HG03354 (cell line): ENCODE data around the gene VPS45.

Experiments
- ATAC-seq: cut with Tn5 transposase; IDR thresholded peaks from one replicate; pipeline ENCODE4 v1.9.1; 2021; ENCODE audit warnings: mild to moderate bottlenecking; ENCODE audit not compliant: unreplicated experiment, poor library complexity, severe bottlenecking

Gene VPS45

DNA sequence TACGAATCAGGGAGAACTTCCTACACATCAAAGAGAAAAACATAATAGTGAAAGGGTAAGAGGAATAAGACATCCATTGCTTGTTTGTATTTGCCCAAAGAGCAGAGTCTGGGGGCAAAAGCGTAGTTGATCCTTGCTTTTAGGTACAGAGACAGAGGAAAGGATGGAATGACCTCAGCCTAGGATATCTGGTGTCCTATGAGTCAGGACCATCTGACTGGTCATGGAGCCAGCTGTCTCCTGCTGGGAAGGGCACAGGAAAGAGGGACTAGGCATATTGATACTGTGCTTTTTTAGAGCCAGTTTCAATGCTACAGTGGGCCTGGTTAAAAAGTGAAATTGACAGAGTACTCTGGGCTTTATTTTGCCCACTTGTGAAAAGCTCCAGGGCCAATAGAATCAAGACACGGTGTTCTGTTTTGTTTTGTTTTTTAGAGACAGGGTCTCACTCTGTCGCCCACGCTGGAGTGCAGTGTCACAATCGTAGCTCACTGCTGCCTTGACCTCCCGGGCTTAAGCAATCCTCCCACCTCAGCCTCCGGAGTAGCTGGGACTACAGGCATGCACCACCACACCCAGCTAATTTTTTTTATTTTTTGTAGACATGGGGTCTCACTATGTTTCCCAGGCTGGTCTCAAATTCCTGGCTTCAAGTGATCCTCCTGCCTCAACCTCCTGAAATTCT is 85.3 kb downstream of the VPS45 start:
- ATAC-seq = no peak

DNA sequence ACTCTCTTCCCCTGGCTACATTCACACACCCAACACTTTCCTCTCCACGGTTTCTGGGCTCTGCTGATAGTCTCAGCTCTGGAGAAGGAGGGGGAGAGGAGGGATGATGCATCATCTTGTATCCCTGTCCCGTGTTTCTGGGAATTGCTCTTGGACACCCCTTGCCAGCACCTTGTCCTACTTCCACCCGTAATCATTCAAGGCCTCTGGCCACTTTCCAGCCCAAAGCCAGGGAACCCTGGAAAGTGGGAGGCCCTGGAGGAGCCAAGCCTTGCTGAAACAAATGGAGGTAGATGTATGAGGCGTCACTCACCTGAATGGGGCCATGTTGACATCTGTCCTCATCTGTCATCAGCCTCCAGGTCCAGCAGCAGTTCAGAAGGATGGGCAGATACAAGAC is 86.6 kb downstream of the VPS45 start:
- no peak for ATAC-seq

DNA sequence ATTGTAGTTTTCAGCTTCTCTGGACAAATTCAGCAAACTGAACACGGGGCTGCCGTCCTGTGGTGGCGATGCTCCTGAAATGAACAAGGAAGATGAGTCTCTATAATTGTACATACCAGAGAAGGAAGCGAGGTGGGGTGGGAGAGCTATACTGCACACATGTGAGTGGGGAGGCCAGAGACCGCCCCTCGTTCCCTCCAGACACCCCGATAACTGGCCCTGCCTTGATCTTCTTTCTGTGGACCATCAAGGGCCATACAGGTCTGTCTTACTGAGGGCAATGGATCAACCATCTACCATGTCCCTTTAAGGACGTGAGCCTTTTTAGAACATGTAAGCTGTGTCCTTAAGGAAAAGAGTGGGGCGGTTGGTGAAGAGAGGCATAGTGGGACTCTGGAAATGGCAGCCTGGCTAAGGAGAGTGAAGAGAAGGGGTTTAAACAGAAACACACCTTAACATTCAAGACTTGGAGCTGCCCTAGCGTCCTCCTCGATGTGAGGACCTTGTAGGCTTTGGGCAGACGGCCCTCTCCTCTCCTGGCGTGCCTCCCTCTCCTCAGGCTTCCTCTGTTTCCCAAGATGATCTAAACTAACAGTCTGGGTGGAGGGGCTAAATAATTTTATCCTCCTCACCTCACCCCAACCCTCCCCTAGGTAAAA is 88.0 kb downstream of the VPS45 start:
- ATAC-seq = no peak

DNA sequence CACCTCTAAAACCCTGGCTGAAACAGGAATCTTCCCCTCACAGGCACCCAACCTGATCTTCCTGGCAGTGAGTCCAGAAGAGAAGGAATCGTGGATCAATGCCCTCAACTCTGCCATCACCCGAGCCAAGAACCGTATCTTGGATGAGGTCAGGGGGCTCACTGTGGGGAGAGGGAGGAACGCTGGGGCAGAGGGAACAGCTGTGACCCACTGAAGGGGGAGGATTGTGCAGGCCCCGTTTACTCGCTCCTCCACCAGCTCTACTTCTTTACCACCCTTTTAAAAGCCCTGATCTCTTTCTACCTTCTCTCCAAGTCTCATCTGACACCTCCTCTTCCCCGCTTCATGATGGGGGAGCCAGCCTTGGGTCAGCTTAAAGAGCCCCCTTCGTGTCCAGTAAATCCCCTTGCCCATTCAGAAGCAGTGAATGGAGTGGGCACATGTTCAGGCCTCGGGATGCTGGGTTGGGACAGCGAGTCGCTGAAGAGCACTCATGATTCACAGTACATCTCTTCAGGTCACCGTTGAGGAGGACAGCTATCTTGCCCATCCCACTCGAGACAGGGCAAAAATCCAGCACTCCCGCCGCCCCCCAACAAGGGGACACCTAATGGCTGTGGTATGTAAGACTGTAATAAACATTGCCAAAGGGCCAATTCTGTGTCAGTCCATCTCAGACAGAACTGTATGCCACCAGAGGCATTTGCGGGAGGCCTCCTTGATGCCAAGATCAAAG is 89.5 kb downstream of the VPS45 start:
- no peak for ATAC-seq

DNA sequence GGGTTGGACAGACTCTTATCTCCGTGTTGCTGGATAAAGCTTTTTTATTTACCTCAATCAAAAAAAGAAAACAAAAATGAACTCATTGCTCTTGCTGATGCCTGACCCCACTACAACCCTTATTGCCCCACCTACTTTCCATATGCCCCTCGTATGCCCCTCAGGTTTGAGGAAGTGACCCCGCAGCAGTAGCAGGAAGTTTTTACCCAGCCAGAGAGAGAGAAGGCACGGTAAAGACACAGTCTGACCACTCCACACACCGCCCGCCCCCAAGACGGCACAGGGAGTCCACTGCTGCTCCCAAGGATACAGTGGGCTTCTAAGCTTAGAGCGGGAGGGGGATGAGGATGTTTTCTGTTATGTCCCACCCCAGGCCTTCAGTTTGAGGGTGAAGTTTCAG is 92.0 kb downstream of the VPS45 start:
- no peak for ATAC-seq

DNA sequence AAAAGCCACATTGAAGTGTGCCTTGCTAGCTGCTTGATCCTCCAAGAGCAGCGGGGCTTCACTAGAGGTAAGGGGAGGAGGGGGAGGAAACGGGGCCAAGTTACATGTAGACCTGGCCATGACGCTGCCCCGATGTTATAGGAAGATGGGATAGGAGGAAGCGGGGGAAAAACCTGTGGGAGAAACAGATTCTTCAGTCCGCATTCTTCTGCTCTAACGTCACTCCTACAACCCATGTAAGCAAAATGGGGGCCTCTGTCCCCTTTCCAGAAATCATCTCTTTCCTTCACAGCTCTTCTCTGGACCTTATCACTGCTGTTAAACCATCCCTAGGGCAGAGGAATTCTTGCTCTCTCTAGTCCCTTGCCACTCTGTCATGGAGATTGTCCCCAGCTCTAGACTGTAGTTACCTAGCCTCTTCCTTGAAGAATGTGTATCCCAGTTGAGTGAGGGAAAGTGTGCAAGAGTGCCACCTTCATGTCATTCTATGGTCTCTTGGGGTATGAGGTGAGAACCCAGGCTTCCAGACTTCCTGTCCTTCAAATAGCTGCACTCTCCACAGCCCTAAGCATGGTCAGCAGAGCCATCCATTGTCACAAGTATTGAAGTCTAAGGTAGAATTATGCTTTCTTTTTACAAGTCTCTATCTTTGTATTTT is 93.5 kb downstream of the VPS45 start:
- ATAC-seq = no peak

DNA sequence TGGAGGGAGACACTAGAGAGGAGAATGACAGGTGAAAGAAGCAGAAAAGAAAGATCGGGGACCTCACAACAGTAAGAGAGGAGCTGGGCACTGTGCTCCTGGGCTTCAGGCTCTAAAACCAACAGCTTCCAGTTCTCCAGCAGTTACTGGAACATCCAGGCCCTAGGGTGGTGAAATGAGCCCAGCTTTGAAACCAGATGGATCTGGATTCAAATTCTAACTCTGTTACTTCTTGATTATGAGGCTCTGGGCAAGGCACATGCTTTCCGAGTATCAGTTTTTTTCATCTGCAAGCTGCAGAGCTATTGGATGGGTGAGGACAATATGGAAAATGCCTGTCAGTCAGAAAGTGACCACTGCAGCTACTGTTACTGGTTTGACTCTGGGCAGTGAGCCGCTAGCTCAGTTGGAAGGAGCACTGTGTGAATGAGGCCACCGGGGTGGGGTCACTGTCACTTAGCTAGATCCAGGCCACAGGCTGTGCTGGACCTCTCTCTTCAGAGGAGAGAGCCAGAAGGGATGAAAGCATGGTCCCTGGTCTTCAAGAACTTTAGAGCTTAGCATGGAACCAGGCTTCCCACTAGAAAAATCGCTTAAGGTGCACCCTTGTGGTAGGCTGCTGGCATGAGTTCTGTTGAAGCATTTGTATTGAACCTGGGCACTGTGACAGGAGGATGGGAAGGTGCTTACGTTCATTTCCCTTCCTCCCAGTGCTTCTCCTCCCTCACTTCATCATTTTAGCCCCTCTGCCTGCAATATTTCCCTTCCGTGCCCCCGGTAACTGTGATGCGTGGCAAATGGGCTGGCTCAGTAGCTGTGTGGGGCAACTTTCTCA is 94.4 kb downstream of the VPS45 start:
- no peak for ATAC-seq

DNA sequence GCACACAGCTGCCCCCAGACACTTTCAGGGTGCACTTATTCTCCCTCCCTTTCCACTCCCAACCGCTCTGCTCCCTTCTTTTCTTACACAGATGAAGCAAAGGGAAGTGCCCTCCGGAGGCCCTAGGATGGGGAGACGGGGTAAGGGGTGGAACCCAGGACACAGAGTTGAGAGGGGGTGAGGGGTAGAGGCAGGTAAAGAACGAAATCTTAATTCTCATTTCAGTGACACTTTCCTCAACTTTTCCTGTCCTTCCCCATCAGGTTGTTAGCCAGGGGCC is 94.9 kb downstream of the VPS45 start:
- no peak for ATAC-seq

DNA sequence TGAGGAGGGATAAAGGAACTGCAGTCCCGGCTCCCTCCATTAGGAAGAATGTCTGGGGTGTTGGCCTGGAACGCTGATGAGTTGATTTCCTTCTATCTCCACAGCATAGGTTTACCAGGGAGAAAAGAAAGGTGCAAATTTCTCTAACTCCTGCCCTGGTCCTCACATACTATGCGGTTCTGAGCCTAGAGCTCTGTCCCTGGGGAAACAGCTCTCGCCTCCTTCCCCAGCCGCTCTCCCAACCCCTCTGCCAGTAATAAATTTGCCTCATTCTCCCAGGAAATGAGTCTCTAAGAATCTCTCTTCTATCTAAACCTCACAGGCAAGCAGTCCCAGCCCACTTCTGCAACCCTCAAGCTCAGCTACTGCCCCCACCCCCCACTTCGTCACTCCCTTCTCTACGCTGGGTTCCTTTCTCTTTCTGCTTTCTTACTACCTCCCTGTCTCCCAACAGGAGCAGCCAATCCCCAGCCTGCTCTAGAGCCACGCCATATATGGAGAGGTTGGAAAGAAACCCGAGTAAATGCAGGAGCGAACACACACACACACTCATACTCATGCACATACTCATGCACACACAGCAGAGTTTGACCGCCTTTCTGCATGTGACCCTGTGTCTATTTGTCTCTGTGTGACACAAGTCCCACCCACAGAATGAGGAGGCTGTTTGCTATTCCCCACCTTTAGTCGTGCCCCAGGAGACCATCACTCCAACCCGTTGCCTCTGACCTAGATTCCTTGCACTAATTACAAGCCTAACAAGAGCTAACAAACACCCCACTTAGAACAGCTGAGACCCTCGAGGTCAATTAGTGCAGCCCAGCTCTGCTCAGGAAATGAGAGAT is 95.5 kb downstream of the VPS45 start:
- peak; percentile 34 for ATAC-seq

DNA sequence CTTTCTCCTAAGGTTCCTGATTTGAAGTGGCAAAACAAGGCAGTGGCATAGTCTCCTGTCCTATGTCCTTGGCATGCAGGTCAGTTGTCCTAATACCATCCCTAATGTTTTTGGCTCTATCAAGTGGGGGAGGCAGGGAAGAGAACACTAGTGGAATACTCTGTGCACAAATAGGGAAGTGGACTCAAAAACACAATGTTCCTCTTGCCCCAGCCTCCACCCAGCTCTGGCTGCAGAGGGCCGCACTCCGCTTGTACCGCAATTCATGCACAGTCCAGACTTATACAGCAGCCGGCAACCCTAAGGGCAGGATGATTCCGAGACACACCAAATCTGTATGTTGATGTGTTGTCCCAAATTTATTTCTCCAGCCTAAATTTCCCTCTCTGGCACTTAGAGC is 96.6 kb downstream of the VPS45 start:
- no peak for ATAC-seq

DNA sequence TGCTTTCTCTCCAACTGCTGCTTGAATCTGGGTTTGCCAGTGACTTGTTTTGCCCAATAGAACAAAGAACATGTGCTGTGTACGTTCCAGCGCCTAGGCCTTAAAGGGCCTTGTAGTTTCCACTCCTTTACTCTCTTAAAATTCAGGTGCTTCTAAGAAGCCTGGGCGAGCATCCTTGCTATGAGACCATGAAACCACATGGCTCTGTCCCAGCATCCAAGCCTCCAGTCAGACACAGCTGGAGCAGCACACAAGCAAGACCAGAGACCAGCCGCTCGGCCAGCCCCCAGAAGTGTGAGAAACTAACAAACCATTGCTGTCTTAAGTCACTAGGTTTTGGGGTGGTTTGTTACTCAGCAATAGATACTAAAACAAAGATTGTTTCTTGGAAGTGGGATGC is 97.2 kb downstream of the VPS45 start:
- no peak for ATAC-seq

DNA sequence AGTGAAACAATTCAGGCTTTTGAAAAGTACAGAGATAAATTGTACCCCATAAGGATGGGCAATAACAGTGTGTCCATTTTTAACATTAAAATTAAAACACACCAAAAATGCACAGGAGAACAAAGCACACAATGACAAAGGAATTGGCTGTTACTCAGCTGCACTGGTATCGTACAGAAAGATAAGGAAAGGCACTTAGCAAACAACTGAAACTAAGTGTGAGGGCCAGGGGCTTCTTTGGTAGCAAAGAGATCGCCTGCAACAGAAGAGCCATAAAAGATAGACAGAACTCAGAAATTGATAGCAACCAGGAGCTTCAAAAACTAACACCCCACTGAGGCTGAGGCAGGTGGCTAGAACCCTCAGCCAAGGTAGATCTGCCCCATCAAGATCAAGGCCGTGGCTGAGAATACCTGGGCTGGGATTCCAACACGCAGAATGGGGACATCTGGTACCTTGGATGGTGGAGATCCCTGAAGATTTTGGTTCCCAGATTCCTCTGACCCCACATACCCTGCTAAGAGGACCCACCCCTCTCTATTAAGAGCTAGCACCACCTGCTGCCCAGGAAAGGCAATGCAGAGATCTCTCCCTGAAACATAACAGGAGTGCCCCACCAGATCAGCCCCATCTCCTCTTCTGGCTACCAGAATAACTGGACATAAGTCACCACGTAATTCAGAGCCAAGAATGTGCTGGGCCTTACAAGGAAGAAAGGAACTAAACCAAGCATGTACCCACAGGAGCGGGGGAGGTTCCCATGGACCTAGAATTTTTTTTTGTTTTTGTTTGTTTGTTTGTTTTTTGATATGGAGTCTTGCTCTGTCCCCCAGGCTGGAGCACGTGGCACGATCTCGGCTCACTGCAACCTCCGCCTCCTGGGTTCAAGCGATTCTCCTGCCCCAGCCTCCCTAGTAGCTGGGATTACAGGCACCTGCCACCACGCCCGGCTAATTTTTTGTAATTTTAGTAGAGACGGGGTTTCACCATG is 98.3 kb downstream of the VPS45 start:
- ATAC-seq = no peak

DNA sequence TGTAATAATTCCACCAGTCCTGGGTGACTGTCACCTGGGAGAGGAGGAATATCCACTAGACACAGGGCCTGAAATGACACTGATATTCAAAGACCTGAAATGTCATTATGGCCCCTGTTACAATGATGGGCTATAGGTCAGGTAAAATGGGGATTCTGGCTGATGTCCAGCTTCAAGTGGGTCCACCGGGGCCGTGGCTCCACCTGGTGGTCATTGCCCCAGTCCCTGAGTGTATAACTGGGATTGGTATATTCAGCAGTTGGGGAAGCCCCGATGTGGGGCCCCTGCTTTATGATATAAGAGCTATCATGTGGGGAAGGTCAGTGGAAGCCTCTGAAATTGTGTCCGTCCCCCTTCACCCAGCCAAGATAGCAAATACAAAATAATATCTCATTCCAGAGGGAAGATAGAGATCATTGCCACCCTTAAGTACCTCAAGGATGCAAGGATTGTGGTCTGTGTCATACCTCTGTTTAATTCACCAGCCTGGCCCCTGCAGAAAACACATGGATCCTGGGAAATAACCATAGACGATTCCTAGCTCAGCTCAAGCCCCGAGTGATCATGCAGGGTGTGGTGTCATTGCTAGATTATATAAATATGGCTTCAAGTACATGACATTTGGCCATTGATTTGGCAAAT is 101.5 kb downstream of the VPS45 start:
- no peak for ATAC-seq

DNA sequence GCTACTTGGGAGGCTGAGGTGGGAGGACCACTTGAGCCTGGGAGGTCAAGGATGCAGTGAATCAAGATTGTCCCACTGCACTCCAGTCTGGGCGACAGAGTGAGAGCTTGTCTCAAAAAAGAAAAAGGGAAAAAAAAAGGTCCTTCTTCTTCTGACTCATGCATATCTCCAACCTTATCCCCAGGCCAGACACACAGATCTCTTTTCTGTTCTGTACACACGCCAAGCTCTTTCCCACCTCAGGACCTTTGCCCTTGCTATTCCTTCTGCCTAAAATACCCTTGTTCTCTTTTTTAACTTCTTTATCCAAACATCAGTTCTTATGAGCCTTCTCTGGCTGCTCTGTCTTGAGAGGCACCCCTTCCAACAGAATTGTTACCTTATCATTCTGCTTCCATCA is 104.2 kb downstream of the VPS45 start:
- no peak for ATAC-seq

DNA sequence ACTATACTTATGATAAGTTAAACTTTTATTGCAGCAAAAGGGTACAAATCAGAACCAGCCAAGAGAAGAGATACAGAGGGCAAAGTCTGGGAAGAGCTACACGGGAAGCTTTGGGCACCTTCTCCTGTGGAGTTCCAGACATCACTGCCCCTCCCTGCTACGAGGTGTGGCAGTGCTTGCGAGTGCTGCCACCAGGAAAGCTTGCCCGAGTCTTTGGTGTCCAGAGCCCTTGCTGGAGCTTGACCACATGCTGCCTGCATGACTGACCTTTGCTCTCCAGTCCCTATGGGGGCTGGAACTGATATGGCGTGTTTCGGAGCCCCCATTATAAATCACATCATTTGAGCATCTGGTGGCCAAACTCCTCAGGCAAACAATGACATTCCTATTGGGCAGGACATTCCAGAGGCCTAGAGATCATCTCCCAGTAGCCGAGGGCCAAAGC is 105.6 kb downstream of the VPS45 start:
- no peak for ATAC-seq

DNA sequence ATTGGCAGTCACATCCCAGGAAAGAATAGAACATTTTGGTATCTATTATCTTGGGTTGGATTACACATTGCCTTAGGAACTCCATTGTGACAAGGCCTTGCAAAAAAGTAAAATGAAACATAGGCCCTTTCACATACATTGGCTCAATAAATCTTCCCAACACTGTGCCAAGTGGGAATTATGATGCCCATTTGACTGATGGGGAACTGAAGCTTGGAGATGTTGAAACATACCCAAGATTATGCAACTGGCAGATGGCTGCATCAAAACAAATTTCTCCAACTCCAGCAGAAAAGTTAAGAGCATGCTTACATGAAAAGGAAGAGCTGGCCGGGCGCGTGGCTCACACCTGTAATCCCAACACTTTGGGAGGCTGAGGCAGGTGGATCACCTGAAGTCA is 109.0 kb downstream of the VPS45 start:
- ATAC-seq = no peak

DNA sequence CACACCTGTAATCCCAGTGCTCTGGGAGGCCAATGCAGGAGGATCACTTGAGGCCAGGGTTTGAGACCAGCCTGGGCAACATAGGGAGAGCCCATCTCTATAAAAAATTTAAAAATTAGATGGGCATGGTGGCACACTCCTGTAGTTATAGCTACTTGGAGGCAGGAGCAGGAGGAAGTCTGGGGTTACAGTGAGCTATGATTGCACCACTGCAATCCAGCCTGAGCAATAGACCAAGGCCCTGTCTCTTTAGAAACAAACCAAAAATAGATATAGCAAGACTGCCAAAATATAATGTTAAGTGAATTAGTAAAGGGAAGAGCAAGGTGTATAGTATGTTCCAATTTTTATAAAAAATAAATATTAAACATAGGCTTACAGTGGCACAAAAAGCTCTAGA is 111.0 kb downstream of the VPS45 start:
- ATAC-seq = no peak
